Peyer's patch (tissue), 4 donors: ENCODE data around the gene FTCDNL1. TPM values are rescaled to one million over a fixed set of nuclear protein-coding genes. Genes with fewer than 3 reads are reported as not detected.

Experiments used
- DNase-seq, 3 donors: peaks; one replicate each; pipeline ENCODE4 v3.0.0-alpha.2; 2017 to 2019
- H3K27ac ChIP-seq, 4 donors: fragments of 200-600 bp; sonication (generic); one replicate each; pipeline ENCODE4 v1.5.1; 2016 to 2019
- H3K27me3 ChIP-seq, 2 donors: fragments of 200-600 bp; sonication (generic); one replicate each; pipeline ENCODE4 v1.5.1; 2019
- H3K36me3 ChIP-seq, 3 donors: fragments of 200-600 bp; sonication (generic); one replicate each; pipeline ENCODE4 v1.5.1; 2016 to 2019
- H3K4me1 ChIP-seq, 4 donors: fragments of 200-600 bp; sonication (generic); one replicate each; pipeline ENCODE4 v1.5.1; 2016 to 2019
- H3K4me3 ChIP-seq, 4 donors: fragments of 200-600 bp; sonication (generic); 1 replicate in 3 of 4; 2 replicates in 1 of 4; pipeline ENCODE4 v1.5.1; 2016 to 2019; ENCODE audit warnings: mild to moderate bottlenecking in 1 of 4
- H3K9me3 ChIP-seq, 4 donors: fragments of 200-600 bp; sonication (generic); one replicate each; pipeline ENCODE4 v1.5.1; 2016 to 2019; ENCODE audit warnings: mild to moderate bottlenecking in 1 of 4
- CTCF ChIP-seq, 6 experiments: fragments of 450-650 bp in 4 of 6; fragments of 200-600 bp in 2 of 6; sonication (generic) in 1 of 6; IDR thresholded peaks; one replicate each; pipeline ENCODE4 v1.5.1; 2017 to 2019; ENCODE audit warnings: antibody characterized with exemption in 6 of 6, mild to moderate bottlenecking in 3 of 6, moderate library complexity in 1 of 6
- POLR2A ChIP-seq, 2 donors: fragments of 450-650 bp; IDR thresholded peaks; one replicate each; pipeline ENCODE4 v1.5.1; 2017; ENCODE audit warnings: antibody characterized with exemption in 2 of 2, mild to moderate bottlenecking in 2 of 2, moderate library complexity in 2 of 2
- total RNA-seq, 4 donors: library from RNA; depleted of rRNA; stranded (reverse); fragments of >200 nt; gene quantifications; one replicate each; pipeline ENCODE4 v1.1.0, GENCODE V29; 2016

The FTCDNL1 gene
- total RNA-seq, 4 donors from 2014 or later: 1.4 to 1.9 (median 1.7) TPM; not detected in 1

GRCh38 chr2:199762963-199763362, 88.0 kb downstream of the FTCDNL1 start:
- DNase-seq: no peak
- H3K27ac ChIP-seq: no peak overlapping the region
- TF ChIP-seq POLR2A (IDR thresholded peaks at IDR 0.05): no peak
- no peak for TF ChIP-seq CTCF (IDR thresholded peaks at IDR 0.05)
- H3K4me1 ChIP-seq: no peaks in the 10 kb centered on the region
- no peaks in the 10 kb centered on the region for H3K36me3 ChIP-seq
- no peaks in the 10 kb centered on the region for H3K9me3 ChIP-seq
- H3K27me3 ChIP-seq: no peaks in the 10 kb centered on the region
- no peak overlapping the region for H3K4me3 ChIP-seq

GRCh38 chr2:199760574-199760973, 90.4 kb downstream of the FTCDNL1 start:
- no peaks in the 10 kb centered on the region for H3K27me3 ChIP-seq
- no peak overlapping the region for H3K27ac ChIP-seq
- TF ChIP-seq POLR2A (IDR thresholded peaks at IDR 0.05) (no peak), CTCF (IDR thresholded peaks at IDR 0.05) (no peak)
- no peak for DNase-seq
- H3K4me3 ChIP-seq: no peak overlapping the region
- H3K9me3 ChIP-seq: no peaks in the 10 kb centered on the region
- H3K4me1 ChIP-seq: no peaks in the 10 kb centered on the region
- no peaks in the 10 kb centered on the region for H3K36me3 ChIP-seq

GRCh38 chr2:199757233-199757870, 93.6 kb downstream of the FTCDNL1 start:
- H3K9me3 ChIP-seq: no peaks in the 10 kb centered on the region
- no peak overlapping the region for H3K4me3 ChIP-seq
- H3K27ac ChIP-seq: no peak overlapping the region
- TF ChIP-seq CTCF (IDR thresholded peaks at IDR 0.05): no peak
- no peak for TF ChIP-seq POLR2A (IDR thresholded peaks at IDR 0.05)
- H3K27me3 ChIP-seq: no peaks in the 10 kb centered on the region
- H3K4me1 ChIP-seq: no peaks in the 10 kb centered on the region
- DNase-seq: no peak
- H3K36me3 ChIP-seq: no peaks in the 10 kb centered on the region

- TF ChIP-seq POLR2A (IDR thresholded peaks at IDR 0.05) (no peak), CTCF (IDR thresholded peaks at IDR 0.05) (no peak)
- no peak overlapping the region for H3K27ac ChIP-seq
- no peaks in the 10 kb centered on the region for H3K36me3 ChIP-seq
- DNase-seq: no peak
- H3K4me1 ChIP-seq: no peaks in the 10 kb centered on the region
- H3K27me3 ChIP-seq: no peaks in the 10 kb centered on the region
- H3K9me3 ChIP-seq: no peaks in the 10 kb centered on the region
- H3K4me3 ChIP-seq: no peak overlapping the region
Observed at GRCh38 chr2:199756743-199757142, 94.2 kb downstream of the FTCDNL1 start.

- H3K4me1 ChIP-seq: no peaks in the 10 kb centered on the region
- H3K9me3 ChIP-seq: no peaks in the 10 kb centered on the region
- H3K27ac ChIP-seq: no peak overlapping the region
- no peaks in the 10 kb centered on the region for H3K27me3 ChIP-seq
- DNase-seq: no peak
- no peak overlapping the region for H3K4me3 ChIP-seq
- no peaks in the 10 kb centered on the region for H3K36me3 ChIP-seq
- TF ChIP-seq CTCF (IDR thresholded peaks at IDR 0.05) (no peak), POLR2A (IDR thresholded peaks at IDR 0.05) (no peak)
Observed at GRCh38 chr2:199756211-199756610, 94.8 kb downstream of the FTCDNL1 start.

- DNase-seq: no peak
- Histone ChIP-seq H3K9me3 (no peaks in the 10 kb centered on the region), H3K4me1 (no peaks in the 10 kb centered on the region), H3K4me3 (no peak overlapping the region), H3K27ac (no peak overlapping the region), H3K36me3 (no peaks in the 10 kb centered on the region), H3K27me3 (no peaks in the 10 kb centered on the region)
- TF ChIP-seq CTCF (IDR thresholded peaks at IDR 0.05) (no peak), POLR2A (IDR thresholded peaks at IDR 0.05) (no peak)
Observed at GRCh38 chr2:199754766-199755165, 96.2 kb downstream of the FTCDNL1 start.
